Right forelimb (tissue), 1 donor: ENCODE measurements around the gene HACD3.
"Not testable (repeated sequence)": the region's sequence is repeated elsewhere in the genome, so short reads cannot be mapped to it uniquely, and the experiment has no call there.

Source experiments
- DNase-seq: peaks from one replicate; pipeline ENCODE4 v3.0.0-alpha.2; 2018

HACD3 gene

GRCh38 chr15:65603559-65603958 is 73.3 kb downstream of the HACD3 start:
- no peak for DNase-seq

DNA sequence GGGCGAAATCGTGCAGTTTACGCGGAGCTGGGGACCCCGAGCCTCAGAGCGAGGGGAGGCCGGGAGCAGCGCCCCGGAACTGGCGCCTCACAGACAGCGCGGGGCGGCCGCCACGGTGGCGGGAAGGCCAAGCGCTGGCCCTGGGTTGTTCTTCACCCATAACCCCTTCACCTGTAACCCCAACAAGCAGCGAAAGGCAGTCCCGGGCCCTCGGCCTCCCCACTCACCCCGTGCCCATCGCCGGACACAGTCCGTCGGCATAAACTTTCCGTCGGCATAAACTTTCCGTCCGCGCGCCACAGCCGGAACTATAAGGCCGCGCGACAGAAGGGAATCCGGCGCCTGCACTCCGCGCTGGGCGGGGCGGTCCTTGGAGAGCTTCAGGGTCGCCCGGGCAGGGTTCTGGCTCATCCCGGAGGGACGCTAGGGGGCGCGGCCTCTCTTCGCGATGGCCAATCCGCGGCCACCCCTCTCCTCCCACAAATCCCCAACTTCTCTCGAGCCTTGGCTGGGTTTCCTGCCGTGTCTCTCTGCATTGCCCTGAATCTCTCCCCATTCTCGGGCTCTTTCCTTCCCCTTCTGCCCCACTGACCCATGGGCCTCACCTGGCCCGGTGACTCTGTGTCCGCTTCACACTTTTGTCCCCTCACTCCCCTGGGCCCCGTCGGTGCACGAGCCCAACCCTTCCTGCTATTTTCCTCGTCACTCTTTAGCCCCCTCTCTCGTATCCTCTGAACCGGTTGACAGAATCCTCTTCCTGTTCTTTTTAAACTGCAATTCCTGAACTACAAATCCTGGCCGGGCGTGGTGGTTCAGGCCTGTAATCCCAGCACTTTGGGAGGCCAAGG is 80.8 kb downstream of the HACD3 start, which contains the start of gene INTS14:
INTS14 (minus strand) TSS at position 261 of the 848 bp plus-strand sequence. CDS start 3,751 bp downstream, outside the sequence.
- DNase-seq, result peak; percentile 99

- no peak for DNase-seq
Observed at GRCh38 chr15:65611888-65612615, 81.8 kb downstream of the HACD3 start.

GRCh38 chr15:65612616-65612946 is 82.3 kb downstream of the HACD3 start:
- no peak for DNase-seq

DNA sequence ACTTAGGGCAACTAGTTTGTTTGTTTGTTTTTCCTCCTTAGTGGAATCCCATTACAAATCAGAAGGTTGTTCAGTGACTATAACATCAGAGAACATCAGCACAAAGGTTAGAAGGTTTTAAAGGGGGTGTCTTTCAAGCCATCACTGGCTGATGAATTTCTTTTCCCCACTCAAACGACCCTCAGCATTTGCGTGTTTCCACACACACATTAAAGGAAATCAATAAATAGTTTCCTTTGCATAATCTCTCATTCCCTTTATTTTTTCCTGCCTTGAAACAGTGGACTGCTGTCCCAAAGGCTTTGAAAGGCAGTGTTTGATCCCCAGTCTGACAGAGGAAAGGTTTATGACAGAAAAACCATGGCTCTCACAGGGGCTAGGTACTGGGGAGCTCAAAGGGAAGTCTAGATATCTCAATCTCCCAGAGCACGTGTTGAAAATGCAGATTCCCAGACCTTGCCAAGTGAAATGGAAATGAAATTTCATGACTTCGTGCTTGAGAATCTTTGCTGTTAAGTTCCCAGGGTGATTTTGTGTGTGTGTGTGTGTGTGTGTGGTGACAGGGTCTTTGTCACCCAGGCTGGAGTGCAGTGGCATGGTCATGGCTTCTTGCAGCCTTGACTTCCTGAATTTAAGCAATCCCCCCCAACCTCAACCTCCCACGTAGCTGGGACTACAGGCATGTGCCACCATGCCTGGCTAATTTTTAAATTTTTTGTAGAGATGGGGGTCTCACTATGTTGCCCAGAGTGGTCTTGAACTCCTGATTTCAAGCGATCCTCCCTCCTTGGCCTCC is 82.9 kb downstream of the HACD3 start:
- DNase-seq, result no peak

- not testable (repeated sequence) for DNase-seq
Observed at GRCh38 chr15:65615887-65616286, 85.6 kb downstream of the HACD3 start.

- DNase-seq, result no peak
Observed at GRCh38 chr15:65618560-65619109, 88.4 kb downstream of the HACD3 start.

GRCh38 chr15:65619626-65620290 is 89.5 kb downstream of the HACD3 start:
- no peak for DNase-seq

- no peak for DNase-seq
Observed at GRCh38 chr15:65620833-65621232, 90.6 kb downstream of the HACD3 start.

- no peak for DNase-seq
Observed at GRCh38 chr15:65621638-65622037, 91.4 kb downstream of the HACD3 start, which contains the start of gene SLC24A1. TSS of gene SLC24A1 (plus strand) at chr15:65621938. CDS start at chr15:65624081, 2,143 bp downstream.

GRCh38 chr15:65623103-65623502 is 92.8 kb downstream of the HACD3 start:
- no peak for DNase-seq

GRCh38 chr15:65626856-65627255 is 96.6 kb downstream of the HACD3 start:
- no peak for DNase-seq
